Esophagus muscularis mucosa (tissue), 3 donors: Measurements from ENCODE around the gene SCN3A.

Source experiments
- CTCF ChIP-seq, 3 experiments: fragments of 200-600 bp in 2 of 3; fragments of 450-650 bp in 1 of 3; sonication (generic) in 2 of 3; IDR thresholded peaks; one replicate each; pipeline ENCODE4 v1.5.1; 2017 to 2019; ENCODE audit warnings: antibody characterized with exemption in 3 of 3, mild to moderate bottlenecking in 2 of 3, moderate library complexity in 1 of 3
- POLR2A ChIP-seq: fragments of 450-650 bp; IDR thresholded peaks from one replicate; pipeline ENCODE4 v1.6.1; 2017; ENCODE audit warnings: antibody characterized with exemption, moderate library complexity, mild to moderate bottlenecking, low read depth

DNA sequence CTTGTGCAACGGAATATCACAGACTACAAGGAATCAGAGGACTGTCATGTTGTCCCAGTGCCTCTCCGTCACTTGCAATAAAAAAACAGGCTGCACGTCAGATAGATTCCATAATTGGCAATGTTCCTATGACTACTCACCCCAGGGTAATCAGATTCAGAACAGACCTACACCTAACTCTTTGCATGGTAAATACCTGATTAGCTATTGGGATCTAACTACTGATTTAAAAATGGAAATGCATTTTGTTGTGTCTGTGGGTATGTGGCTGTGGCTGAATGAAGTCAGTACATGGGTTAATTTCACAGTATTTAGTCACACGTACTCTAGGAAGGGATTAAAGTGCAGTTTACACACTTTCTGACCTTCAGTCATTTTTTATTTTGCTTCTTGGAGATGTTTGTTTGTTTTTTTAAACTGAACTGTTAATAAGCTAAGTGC, 91.7 kb downstream of the SCN3A start:
- TF ChIP-seq CTCF (IDR thresholded peaks at IDR 0.05) = no peak
- no peak for TF ChIP-seq POLR2A
